ENCODE data around the gene MMP2.

Gene MMP2

GRCh38 chr16:55478827-55479429 is at the start of gene MMP2:
TSS of gene MMP2 (plus strand) at chr16:55479198. CDS start at chr16:55479480, 282 bp downstream.
- no peak for DNase-seq (ENCODE audit: low spot score)
- in situ Hi-C loops (cut with MboI; ENCODE audit: low sequenced_read_pairs, unreplicated experiment) = no loop called here
- TF ChIP-seq CTCF (IDR thresholded peaks at IDR 0.05; ENCODE audit: borderline replicate concordance, control extremely low read depth, extremely low read depth, insufficient read depth, missing control alignments) = no peak

GRCh38 chr16:55433030-55433429 is 46.0 kb upstream of the MMP2 start:
- DNase-seq (ENCODE audit: low spot score) = no peak

GRCh38 chr16:55433535-55433934 is 45.5 kb upstream of the MMP2 start:
- in situ Hi-C loops (cut with MboI; ENCODE audit: low sequenced_read_pairs, unreplicated experiment) = no loop called here
- no peak for TF ChIP-seq CTCF (IDR thresholded peaks at IDR 0.05; ENCODE audit: borderline replicate concordance, control extremely low read depth, extremely low read depth, insufficient read depth, missing control alignments)
- no peak for DNase-seq (ENCODE audit: low spot score)

More at GRCh38 chr16:55433030-55433429, 46.0 kb upstream of the MMP2 start:
- no peak for TF ChIP-seq CTCF (IDR thresholded peaks at IDR 0.05; ENCODE audit: borderline replicate concordance, control extremely low read depth, extremely low read depth, insufficient read depth, missing control alignments)
- in situ Hi-C loops (cut with MboI; ENCODE audit: low sequenced_read_pairs, unreplicated experiment) = no loop called here

GRCh38 chr16:55434000-55434399 is 45.0 kb upstream of the MMP2 start:
- DNase-seq (ENCODE audit: low spot score) = no peak
- no peak for TF ChIP-seq CTCF (IDR thresholded peaks at IDR 0.05; ENCODE audit: borderline replicate concordance, control extremely low read depth, extremely low read depth, insufficient read depth, missing control alignments)
- in situ Hi-C loops (cut with MboI; ENCODE audit: low sequenced_read_pairs, unreplicated experiment) = no loop called here

- TF ChIP-seq CTCF (IDR thresholded peaks at IDR 0.05; ENCODE audit: borderline replicate concordance, control extremely low read depth, extremely low read depth, insufficient read depth, missing control alignments) = no peak
- in situ Hi-C loops (cut with MboI; ENCODE audit: low sequenced_read_pairs, unreplicated experiment) = no loop called here
- DNase-seq (ENCODE audit: low spot score) = no peak
Measured at GRCh38 chr16:55435387-55435786, 43.6 kb upstream of the MMP2 start.

GRCh38 chr16:55436587-55436986 is 42.4 kb upstream of the MMP2 start:
- DNase-seq (ENCODE audit: low spot score) = no peak
- no peak for TF ChIP-seq CTCF (IDR thresholded peaks at IDR 0.05; ENCODE audit: borderline replicate concordance, control extremely low read depth, extremely low read depth, insufficient read depth, missing control alignments)
- in situ Hi-C loops (cut with MboI; ENCODE audit: low sequenced_read_pairs, unreplicated experiment) = no loop called here

Measured in GM13976 (cell line).